Right lobe of liver (tissue), 6 donors: ENCODE data around the gene VSTM2B. TPM values are rescaled to one million over a fixed set of nuclear protein-coding genes. Genes with fewer than 3 reads are reported as not detected.

Source experiments
- ATAC-seq, 4 donors: fragments of 200-7000 bp; cut with Tn5 transposase; one replicate each; pipeline ENCODE4 v1.9.1; 2020; ENCODE audit warnings: mild to moderate bottlenecking in 4 of 4, moderate library complexity in 4 of 4
- DNase-seq, 3 donors: peaks; one replicate each; pipeline ENCODE4 v3.0.0-alpha.2; 2020
- H3K27ac ChIP-seq, 3 donors: fragments of 200-600 bp; one replicate each; pipeline ENCODE4 v1.8.0; 2022
- H3K27me3 ChIP-seq, 2 donors: fragments of 200-600 bp; one replicate each; pipeline ENCODE4 v1.8.0; 2022
- H3K36me3 ChIP-seq, 4 donors: fragments of 200-600 bp; sonication (generic) in 1 of 4; one replicate each; pipeline versions ENCODE4 v1.5.1 to v1.8.0; 2017 to 2022; ENCODE audit warnings: control low read depth in 1 of 4
- H3K4me1 ChIP-seq, 4 donors: fragments of 200-600 bp; sonication (generic) in 1 of 4; one replicate each; pipeline versions ENCODE4 v1.5.1 to v1.8.0; 2017 to 2022; ENCODE audit warnings: control low read depth in 1 of 4
- H3K4me3 ChIP-seq, 3 donors: fragments of 200-600 bp; one replicate each; pipeline ENCODE4 v1.8.0; 2022
- H3K9me3 ChIP-seq, 4 donors: fragments of 200-600 bp; sonication (generic) in 1 of 4; one replicate each; pipeline versions ENCODE4 v1.5.1 to v1.8.0; 2017 to 2022; ENCODE audit warnings: control low read depth in 1 of 4
- CTCF ChIP-seq, 4 donors: fragments of 200-600 bp in 3 of 4; fragments of 450-650 bp in 1 of 4; IDR thresholded peaks; one replicate each; pipeline versions ENCODE4 v1.5.1 to v1.8.0; 2016 to 2022; ENCODE audit warnings: antibody characterized with exemption in 4 of 4, mild to moderate bottlenecking in 2 of 4
- POLR2A ChIP-seq: fragments of 450-650 bp; IDR thresholded peaks from one replicate; pipeline ENCODE4 v1.6.1; 2017; ENCODE audit warnings: antibody characterized with exemption, mild to moderate bottlenecking
- WGBS: methylation state at CpG from one replicate; pipeline ENCODE4 v1.1.6; 2018; ENCODE audit warnings: low coverage, low lambda C conversion rate; ENCODE audit not compliant: insufficient coverage; ENCODE audit errors: missing lambda C conversion rate; 5-methylcytosine and 5-hydroxymethylcytosine counted together
- intact Hi-C, 2 donors: fragments of 100-400 bp; cut with DNase I; formaldehyde crosslinking; loops; one replicate each; pipeline versions ENCODE4 v1.11.2 to v1.14.1; 2022
- total RNA-seq, 6 experiments: library from RNA; depleted of rRNA in 2 of 6; stranded (reverse); fragments of >200 nt in 2 of 6; fragmentation: NEBNext Ultra II Directional in 3 of 6; extraction: Animal tissue kit (Norgen Biotek cat#: 25700) in 3 of 6; gene quantifications; one replicate each; pipeline versions ENCODE4 v1.1.0 to v1.2.4, GENCODE V29; 2016 to 2023
- donor health status: DM: no; HTN: yes; CAD: no.
- donor health status: DM: no; HTN: no; CAD: no.
- donor health status: DM: no; HTN: no; CAD: no.
- donor health status: DM: no; HTN: yes; CAD: no.
- donor health status: DM: no; HTN: yes; CAD: no.

VSTM2B gene
- total RNA-seq, 6 experiments from 2014 or later: not detected

- peak in 2 of 3 donors; percentile 4 to 24 for DNase-seq
- ATAC-seq: no peak
- H3K27me3 ChIP-seq: no peaks in the 10 kb centered on the region
- TF ChIP-seq POLR2A: no peak
- no peak for TF ChIP-seq CTCF (IDR thresholded peaks at IDR 0.05)
- no peak overlapping the region for H3K27ac ChIP-seq
- H3K4me1 ChIP-seq: no peaks in the 10 kb centered on the region
- intact Hi-C loops: no loop called here
- no peaks in the 10 kb centered on the region for H3K36me3 ChIP-seq
- 0% methylated on average over 1 of the region's 9 CpGs for WGBS
- no peaks in the 10 kb centered on the region for H3K9me3 ChIP-seq
- H3K4me3 ChIP-seq: no peak overlapping the region
Observed at GRCh38 chr19:29516821-29517395, 8.9 kb upstream of the VSTM2B start.

- no peaks in the 10 kb centered on the region for H3K27me3 ChIP-seq
- no peak overlapping the region for H3K27ac ChIP-seq
- no peak overlapping the region for H3K4me3 ChIP-seq
- H3K4me1 ChIP-seq: no peaks in the 10 kb centered on the region
- H3K9me3 ChIP-seq: no peaks in the 10 kb centered on the region
- no peaks in the 10 kb centered on the region for H3K36me3 ChIP-seq
- DNase-seq: peak in 2 of 3 donors; percentile 8 to 34
- no CpG with 5 or more reads among the region's 4 CpGs for WGBS
- TF ChIP-seq POLR2A: no peak
- no peak for TF ChIP-seq CTCF (IDR thresholded peaks at IDR 0.05)
- intact Hi-C loops: no loop called here
- no peak for ATAC-seq
Observed at GRCh38 chr19:29517412-29517811, 8.4 kb upstream of the VSTM2B start.

- Histone ChIP-seq H3K36me3 (no peaks in the 10 kb centered on the region), H3K4me1 (no peaks in the 10 kb centered on the region), H3K9me3 (no peaks in the 10 kb centered on the region), H3K27ac (no peak overlapping the region), H3K27me3 (no peaks in the 10 kb centered on the region), H3K4me3 (no peak overlapping the region)
- intact Hi-C loops: no loop called here
- peak in 2 of 3 donors; percentile 6 to 25 for DNase-seq
- no CpG with 5 or more reads among the region's 4 CpGs for WGBS
- no peak for ATAC-seq
- TF ChIP-seq POLR2A: no peak
- no peak for TF ChIP-seq CTCF (IDR thresholded peaks at IDR 0.05)
Observed at GRCh38 chr19:29517946-29518345, 7.8 kb upstream of the VSTM2B start.

- Histone ChIP-seq H3K4me3 (no peak overlapping the region), H3K9me3 (no peaks in the 10 kb centered on the region), H3K27me3 (no peaks in the 10 kb centered on the region), H3K36me3 (no peaks in the 10 kb centered on the region), H3K27ac (no peak overlapping the region), H3K4me1 (no peaks in the 10 kb centered on the region)
- peak in 2 of 3 donors; percentile 5 to 24 for DNase-seq
- WGBS: 28% methylated on average over 3 of the region's 5 CpGs
- TF ChIP-seq POLR2A (no peak), CTCF (IDR thresholded peaks at IDR 0.05) (no peak)
- intact Hi-C loops: no loop called here
- no peak for ATAC-seq
Observed at GRCh38 chr19:29519146-29519545, 6.6 kb upstream of the VSTM2B start.

GRCh38 chr19:29519931-29520330, 5.9 kb upstream of the VSTM2B start:
- peak in 2 of 3 donors; percentile 6 to 22 for DNase-seq
- H3K4me1 ChIP-seq: no peaks in the 10 kb centered on the region
- 42% methylated on average over 7 of the region's 8 CpGs for WGBS
- no peak for ATAC-seq
- H3K4me3 ChIP-seq: no peak overlapping the region
- TF ChIP-seq POLR2A (no peak), CTCF (IDR thresholded peaks at IDR 0.05) (no peak)
- no peaks in the 10 kb centered on the region for H3K27me3 ChIP-seq
- no peaks in the 10 kb centered on the region for H3K36me3 ChIP-seq
- intact Hi-C loops: no loop called here
- no peaks in the 10 kb centered on the region for H3K9me3 ChIP-seq
- H3K27ac ChIP-seq: no peak overlapping the region
